HL-60 (cell line): ENCODE data around the gene NEGR1.

Experiments used
- DNase-seq, 2 experiments: peaks; one replicate each; pipeline ENCODE4 v3.0.0-alpha.2; 2010 to 2020; ENCODE audit warnings: low read depth in 1 of 2, low spot score in 1 of 2
- H3K27ac ChIP-seq: fragments of 250-450 bp; sonication (Bioruptor Pico); replicated peaks from 2 replicates; pipeline ENCODE4 v1.5.1; 2020; ENCODE audit warnings: mild to moderate bottlenecking, moderate library complexity
- H3K27me3 ChIP-seq: fragments of 250-450 bp; sonication (Bioruptor Pico); 2 replicates; pipeline ENCODE4 v1.5.1; 2021; ENCODE audit warnings: mild to moderate bottlenecking, moderate library complexity; ENCODE audit not compliant: insufficient read depth, poor library complexity, severe bottlenecking
- H3K4me3 ChIP-seq: replicated peaks from 2 replicates; pipeline ENCODE4 v1.5.1; 2011; ENCODE audit warnings: mild to moderate bottlenecking, control low read depth, low read length; ENCODE audit not compliant: insufficient read depth
- CTCF ChIP-seq: IDR thresholded peaks from one replicate; pipeline ENCODE4 v1.5.1; 2011; ENCODE audit warnings: low read length, control low read depth, inconsistent platforms; ENCODE audit not compliant: insufficient read depth
- GABPA ChIP-seq: IDR thresholded peaks from 2 replicates; pipeline ENCODE4 v1.6.1; 2012; ENCODE audit warnings: low read depth
- POLR2AphosphoS5 ChIP-seq: IDR thresholded peaks from 2 replicates; pipeline ENCODE4 v1.6.1; 2012; ENCODE audit warnings: low read depth
- REST ChIP-seq: IDR thresholded peaks from 2 replicates; pipeline ENCODE4 v1.6.1; 2012; ENCODE audit warnings: low read depth; ENCODE audit not compliant: insufficient replicate concordance
- SPI1 ChIP-seq: IDR thresholded peaks from 2 replicates; pipeline ENCODE4 v1.6.1; 2012; ENCODE audit warnings: low read depth, mild to moderate bottlenecking, borderline replicate concordance

Gene NEGR1

DNA sequence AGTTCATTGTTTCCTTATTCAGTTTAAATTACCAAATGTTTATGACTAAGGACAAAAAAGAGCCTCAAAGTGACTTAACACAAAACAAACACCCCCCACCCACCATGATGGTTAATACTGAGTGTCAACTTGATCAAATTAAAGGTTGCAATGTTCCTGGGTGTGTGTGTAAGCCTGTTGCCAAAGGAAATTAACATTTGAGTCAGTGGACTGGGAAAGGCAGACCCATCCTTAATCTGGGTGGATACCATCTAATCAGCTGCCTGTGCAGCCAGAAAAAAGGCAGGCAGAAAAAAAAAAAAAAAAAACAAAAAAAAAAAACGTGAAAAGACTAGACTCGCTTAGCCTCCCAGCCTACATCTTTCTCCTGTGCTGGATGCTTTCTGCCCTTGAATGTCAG is 543.4 kb downstream of the NEGR1 start:
- no peak overlapping the region for H3K27ac ChIP-seq
- no peak for DNase-seq
- no peak for TF ChIP-seq CTCF
- TF ChIP-seq SPI1: no peak
- no peak for TF ChIP-seq REST
- no peak for TF ChIP-seq GABPA
- TF ChIP-seq POLR2AphosphoS5: no peak
- H3K4me3 ChIP-seq: no peak overlapping the region
- H3K27me3 ChIP-seq: no peaks in the 10 kb centered on the region

DNA sequence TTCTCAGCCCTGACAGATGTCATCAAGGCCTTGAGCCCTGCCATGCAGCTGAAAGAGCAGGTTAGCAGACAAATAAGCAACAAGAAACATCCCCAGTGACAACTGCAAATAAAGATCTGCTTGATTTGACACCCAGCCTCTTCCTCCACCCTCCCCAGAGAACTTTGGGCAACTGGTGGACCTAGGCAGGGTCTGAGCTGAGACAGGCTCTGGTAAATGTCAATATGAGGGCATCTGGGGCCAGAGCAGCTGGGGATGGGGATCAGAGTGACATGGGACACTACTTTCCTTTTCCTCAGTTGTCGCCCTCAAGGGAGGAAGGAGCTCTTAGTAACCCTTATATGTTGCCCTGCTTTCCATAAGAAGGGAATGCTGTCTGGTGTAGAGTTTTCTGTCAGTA is 544.1 kb downstream of the NEGR1 start:
- DNase-seq: no peak
- TF ChIP-seq SPI1 (no peak), CTCF (no peak), GABPA (no peak), POLR2AphosphoS5 (no peak)
- no peak overlapping the region for H3K4me3 ChIP-seq
- no peaks in the 10 kb centered on the region for H3K27me3 ChIP-seq
- no peak overlapping the region for H3K27ac ChIP-seq

- TF ChIP-seq GABPA (no peak), POLR2AphosphoS5 (no peak), SPI1 (no peak), REST (no peak), CTCF (no peak)
- H3K4me3 ChIP-seq: no peak overlapping the region
- DNase-seq: no peak
- H3K27me3 ChIP-seq: no peaks in the 10 kb centered on the region
- no peak overlapping the region for H3K27ac ChIP-seq
These were observed 544.6 kb downstream of the NEGR1 start for GRCh38 chr1:71737768-71738167.

DNA sequence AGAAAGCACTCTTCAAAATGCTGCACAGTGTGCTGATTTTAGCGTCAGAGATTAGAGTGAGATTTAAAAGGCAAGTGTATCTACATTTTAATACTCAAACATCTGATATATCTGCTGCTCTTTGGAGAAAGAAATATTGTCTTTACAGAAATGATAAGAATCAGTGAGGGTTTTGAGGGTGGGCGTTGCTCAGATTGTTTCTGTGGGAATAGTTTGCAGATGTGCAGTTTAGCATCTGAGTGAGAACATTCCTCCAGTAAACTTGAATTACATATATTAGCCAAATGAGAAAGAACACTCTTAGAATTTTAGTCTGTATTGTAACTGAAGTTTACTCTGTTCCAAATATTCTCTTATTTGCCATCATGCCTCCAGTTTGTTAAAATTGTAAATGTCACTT is 549.2 kb downstream of the NEGR1 start:
- DNase-seq: no peak
- TF ChIP-seq REST (no peak), SPI1 (no peak), POLR2AphosphoS5 (no peak), GABPA (no peak), CTCF (no peak)

More for the DNA sequence above, 549.2 kb downstream of the NEGR1 start:
- H3K27ac ChIP-seq: no peak overlapping the region
- no peaks in the 10 kb centered on the region for H3K27me3 ChIP-seq
- no peak overlapping the region for H3K4me3 ChIP-seq
